ENCODE measurements around the gene HHIPL1.

The HHIPL1 gene

GRCh38 chr14:99609245-99610170 lies 35.4 kb upstream of the HHIPL1 start:
- no peak for DNase-seq (ENCODE audit: low read depth in 3 of 3, low spot score in 1 of 3)

- DNase-seq (ENCODE audit: low read depth in 3 of 3, low spot score in 1 of 3): no peak
Observed at GRCh38 chr14:99611646-99612045, 33.3 kb upstream of the HHIPL1 start.

DNA sequence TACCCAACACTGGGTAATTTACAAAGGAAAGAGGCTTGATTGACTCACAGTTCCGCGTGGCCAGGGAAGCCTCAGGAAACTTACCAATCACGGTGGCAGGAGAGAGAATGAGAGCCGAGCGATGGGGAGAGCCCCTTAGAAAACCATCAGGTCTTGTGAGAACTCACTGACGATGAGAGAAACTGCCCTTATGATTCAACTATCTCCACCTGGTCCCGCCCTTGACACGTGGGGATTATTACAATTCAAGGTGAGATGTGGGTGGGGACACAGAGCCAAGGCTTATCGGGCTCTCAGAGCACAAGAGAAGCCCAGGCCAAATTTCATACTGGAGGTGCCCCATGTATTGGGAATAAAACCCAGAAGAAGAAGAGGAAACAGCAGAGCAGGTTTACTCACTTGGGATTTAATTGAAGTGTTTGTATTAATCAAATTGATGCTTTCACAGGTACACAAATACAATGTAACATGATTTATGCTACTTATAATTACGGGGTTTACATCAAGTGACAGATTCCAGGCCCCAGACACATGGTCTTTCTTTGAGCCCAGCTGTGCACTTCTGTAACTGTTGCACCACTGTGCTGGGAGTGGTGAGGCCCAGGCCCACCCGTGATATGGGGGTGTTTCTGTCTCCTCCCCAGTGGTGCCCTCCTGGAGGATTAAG lies 32.7 kb upstream of the HHIPL1 start:
- no peak for DNase-seq (ENCODE audit: low read depth in 3 of 3, low spot score in 1 of 3)

DNA sequence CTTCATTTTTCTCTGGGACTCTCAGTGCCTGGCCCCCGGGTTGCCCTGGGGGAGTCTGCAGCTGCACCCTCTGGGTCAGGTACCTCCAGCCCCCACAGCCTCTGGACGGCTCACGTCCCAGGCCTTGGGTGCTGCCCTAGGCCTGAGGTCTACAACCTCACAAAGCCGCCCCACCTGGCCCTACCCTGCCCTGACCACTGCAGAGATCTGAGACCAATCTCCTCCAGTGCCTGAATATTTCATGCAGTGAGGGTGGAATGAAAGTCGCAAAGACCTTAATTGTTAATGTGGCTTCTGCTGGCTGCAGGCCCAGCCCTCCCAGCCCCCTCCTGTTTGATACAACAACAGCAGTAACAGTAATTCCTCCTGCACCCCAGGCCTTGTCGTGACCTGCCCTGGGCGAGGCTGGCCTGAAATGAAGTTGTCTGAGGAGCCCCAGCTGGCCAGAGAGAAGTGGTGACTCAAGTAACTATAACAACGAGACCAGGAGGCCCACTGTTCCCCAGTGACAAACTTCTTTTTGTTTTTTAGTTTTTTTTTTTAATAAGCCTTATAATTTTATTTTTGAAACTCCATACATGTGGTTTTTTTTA lies 32.1 kb upstream of the HHIPL1 start:
- no peak for DNase-seq (ENCODE audit: low read depth in 3 of 3, low spot score in 1 of 3)

DNA sequence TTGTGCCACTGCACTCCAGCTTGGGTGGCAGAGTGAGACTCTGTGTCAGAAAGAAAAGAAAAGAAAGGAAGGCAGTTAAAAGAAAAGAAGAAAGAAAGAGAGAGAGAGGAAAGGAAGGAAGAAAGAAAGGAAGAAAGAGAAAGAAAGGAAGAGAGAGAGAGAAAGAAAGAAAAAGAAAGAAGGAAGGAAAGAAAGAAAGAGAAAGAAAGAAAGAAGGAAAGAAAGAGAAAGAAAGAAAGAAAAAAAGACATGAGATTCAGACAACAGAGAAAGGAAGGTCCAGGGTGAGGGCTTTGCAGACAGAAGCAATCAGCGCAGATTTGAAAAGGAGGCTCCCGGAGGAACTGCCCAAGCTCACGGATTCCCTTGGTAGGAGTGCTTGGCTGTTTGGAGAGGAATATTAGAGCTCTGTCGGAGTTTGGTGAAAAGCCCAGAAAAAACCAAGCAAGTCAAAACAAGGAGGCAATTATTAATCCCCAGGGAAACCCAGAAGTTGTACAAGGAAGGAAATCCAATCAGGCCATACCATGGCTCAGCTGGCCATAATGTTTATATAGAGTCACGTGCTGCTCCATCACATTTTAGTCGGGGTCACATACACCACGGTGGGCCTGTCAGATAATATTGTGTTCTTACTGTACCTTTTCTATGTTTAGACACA lies 29.3 kb upstream of the HHIPL1 start:
- DNase-seq (ENCODE audit: low read depth in 3 of 3, low spot score in 1 of 3): no peak

DNA sequence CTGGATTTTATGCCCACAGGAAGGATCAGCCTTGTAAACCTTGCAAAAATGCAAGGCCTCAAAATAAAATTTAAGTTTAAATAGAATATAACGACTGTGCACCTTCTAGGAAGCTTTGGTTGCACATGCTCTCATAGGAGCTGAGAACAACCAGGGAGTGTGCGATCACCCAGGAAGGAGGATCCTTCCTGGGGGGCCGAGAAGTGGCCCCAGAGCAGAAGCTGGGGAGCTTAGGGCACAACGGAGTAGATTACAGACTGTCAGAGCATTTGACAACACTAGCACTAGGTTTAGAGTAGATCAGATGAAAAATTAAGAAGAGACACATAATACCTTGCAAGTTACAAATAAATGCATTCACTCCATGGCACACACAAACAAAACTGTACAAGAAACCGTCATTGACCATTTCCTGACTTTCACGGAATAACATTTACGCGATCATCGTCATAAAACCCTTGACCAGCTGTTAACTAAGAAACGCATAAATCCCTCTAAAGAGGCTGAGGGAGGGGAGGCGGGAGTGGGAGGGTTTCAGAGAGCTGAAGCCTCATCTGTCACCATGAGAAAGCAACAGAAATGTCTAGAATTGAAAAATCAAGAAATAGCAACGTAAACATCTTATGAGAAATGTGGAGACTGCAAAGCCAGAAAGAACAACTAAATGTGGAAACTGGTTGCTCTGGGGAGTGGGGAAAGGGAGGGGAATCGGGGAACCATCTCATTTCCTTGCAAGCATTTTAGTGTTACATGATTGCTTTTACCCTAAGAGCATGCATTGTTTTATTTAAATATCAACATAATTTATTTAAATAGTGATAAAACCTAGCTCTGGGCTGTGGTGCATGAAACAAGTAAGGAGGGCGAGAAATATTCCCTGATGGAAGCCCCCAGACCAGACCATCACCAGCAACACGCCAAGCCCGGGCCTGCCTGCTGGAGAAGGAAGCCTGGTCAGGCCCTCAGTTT lies 27.8 kb upstream of the HHIPL1 start:
- DNase-seq (ENCODE audit: low read depth in 3 of 3, low spot score in 1 of 3): no peak

GRCh38 chr14:99619835-99620834 lies 24.8 kb upstream of the HHIPL1 start:
- no peak for DNase-seq (ENCODE audit: low read depth in 3 of 3, low spot score in 1 of 3)

DNA sequence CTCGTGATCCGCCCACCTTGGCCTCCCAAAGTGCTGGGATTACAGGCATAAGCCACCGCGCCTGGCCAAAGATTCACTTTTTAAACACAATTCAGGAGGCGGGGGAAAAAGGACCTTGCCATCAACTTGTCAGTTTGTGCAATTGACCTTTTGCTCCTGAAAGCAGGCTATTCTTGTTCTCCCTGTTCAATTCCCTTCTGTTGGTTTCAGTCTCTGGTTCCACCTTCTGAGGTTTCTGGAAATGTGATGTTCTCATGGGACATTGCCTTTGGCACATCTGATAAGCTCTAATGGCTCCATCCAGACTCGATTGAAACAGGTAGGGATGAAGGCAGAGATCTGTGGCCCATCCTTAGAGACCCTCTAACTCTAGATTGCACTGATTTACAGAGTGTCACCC lies 23.0 kb upstream of the HHIPL1 start:
- no peak for DNase-seq (ENCODE audit: low read depth in 3 of 3, low spot score in 1 of 3)

DNA sequence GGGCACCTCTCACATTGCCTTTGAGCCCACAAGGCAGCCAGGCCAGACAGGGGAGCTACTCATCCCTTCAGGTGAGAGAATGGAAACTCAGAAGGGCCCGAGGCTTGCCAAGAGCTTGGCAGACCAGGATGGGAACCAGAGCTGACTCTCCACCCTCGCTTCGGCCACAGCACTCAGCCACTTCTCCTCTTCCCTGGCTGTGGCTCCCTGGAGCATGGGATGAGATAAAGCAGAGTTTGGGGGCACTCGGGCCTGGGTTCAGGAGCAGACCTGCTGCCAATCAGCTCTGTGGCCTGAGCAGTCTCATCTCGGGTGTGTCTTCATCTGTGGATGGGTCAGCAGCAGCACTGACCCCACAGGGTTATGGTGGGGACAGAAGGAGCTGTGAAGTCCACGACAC lies 20.9 kb upstream of the HHIPL1 start:
- DNase-seq (ENCODE audit: low read depth in 3 of 3, low spot score in 1 of 3): no peak

DNA sequence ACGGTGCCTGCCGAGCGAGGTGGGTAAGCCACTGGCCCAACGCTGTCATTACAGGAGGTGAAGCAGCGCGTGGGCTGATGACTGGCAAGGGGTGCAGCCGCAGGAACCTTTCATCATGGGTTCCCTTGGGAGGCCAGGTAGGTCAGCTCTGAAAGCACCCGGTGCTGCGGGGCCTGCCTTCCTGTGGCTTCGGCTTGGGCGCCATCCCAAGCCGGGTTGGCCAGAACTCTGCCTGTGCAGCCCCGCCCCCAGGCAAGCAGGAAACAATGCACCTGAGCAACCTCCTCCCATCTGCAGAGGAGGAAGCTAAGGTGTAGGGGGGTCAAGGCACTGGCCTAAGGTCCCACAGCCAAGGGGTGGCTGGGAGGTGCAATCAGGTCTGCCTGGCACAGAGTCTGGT lies 20.0 kb upstream of the HHIPL1 start:
- no peak for DNase-seq (ENCODE audit: low read depth in 3 of 3, low spot score in 1 of 3)

- no peak for DNase-seq (ENCODE audit: low read depth in 3 of 3, low spot score in 1 of 3)
Observed at GRCh38 chr14:99625476-99625875, 19.5 kb upstream of the HHIPL1 start.

DNA sequence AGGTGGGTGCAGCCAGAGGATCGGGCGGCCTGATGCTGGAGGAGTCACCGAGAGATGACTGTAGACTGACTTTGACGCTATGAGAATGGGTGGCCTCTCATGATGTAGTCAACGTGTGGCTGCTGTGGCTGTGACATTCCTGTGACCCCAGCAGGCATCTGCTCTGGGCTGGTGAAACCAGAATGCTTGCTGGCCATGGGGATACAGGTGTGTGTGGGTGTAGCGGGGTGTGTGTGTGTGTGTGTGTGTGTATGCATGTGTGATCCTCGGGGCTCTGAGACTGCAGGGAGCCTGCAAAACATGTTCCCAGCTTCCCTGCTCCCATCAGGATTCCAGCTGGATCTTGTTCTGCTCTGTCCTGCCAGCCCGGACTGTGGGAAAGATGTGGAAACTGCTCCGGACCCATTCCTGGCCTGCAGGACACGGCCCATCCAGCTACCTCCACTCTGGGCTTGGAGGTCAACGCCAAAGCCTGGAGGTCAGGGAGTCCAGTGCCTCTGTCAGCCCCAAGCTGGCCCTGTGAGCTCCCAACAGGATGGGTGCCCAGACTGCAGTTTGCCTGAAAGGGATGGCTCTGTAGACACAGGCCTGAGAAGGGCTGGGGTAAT lies 18.8 kb upstream of the HHIPL1 start:
- no peak for DNase-seq (ENCODE audit: low read depth in 3 of 3, low spot score in 1 of 3)

GRCh38 chr14:99627100-99627499 lies 17.8 kb upstream of the HHIPL1 start:
- no peak for DNase-seq (ENCODE audit: low read depth in 3 of 3, low spot score in 1 of 3)

DNA sequence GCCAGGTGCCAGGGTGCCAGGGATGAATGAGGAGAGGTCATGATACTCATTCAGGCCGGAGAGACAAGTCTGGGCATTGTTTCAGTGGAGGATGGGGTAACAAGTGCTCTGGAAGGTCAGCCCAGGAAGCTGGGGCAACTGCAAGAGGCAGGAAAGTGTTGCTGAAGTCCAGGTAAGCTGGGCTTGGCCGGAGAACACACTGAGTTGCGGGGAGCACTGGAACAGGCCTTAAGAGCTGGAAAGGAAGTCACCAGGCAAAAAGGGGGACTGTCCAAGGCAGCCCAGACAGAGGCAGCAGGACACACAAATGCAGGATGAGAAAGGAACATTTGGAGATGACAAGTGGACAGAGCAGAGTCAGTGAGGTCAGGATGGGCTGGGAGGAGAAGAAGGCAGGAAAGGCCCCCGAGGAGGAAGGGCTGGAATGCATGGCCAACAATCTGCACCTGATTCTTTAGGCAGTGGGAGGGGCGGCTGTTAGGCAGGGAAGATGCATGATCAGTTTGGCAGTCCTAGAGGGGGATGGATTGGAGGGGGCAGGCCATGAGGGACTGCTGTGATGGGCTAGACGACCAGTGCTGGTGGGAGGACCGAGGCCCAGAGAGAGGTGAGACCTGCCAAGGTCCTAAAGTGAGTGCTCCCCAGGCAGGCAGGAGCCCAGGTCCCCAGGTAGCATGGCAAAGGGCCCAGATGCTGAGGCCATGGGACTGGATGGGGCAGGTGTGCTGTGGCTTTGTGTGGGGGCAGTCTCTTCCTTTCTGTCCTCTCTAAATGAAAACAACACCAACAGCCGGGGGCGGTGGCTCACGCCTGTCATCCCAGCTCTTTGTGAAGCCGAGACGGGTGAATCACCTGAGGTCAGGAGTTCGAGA lies 17.2 kb upstream of the HHIPL1 start:
- no peak for DNase-seq (ENCODE audit: low read depth in 3 of 3, low spot score in 1 of 3)

GRCh38 chr14:99628887-99629618 lies 15.9 kb upstream of the HHIPL1 start:
- DNase-seq (ENCODE audit: low read depth in 3 of 3, low spot score in 1 of 3): peak; percentile 15 to 50 (median 21)

DNA sequence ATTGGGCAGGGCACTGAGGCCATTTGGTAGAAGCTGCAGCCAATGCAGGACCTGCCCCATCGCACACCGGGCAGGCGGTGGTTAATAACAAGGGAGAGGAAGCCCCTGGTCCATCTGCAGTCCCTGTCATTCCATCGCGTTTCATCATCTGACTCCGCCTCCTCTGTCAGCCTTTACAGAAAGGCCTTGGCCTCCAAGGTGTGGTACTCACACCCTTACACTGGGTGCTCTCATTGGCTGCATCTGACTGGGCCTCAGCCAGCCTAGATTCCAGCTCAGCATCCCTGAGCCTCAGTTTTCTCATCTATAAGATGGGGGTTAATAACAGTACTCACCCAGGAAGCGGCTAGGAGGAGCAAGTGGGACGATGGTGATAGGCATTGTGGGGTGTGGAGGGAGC lies 14.7 kb upstream of the HHIPL1 start:
- DNase-seq (ENCODE audit: low read depth in 3 of 3, low spot score in 1 of 3): no peak

- DNase-seq (ENCODE audit: low read depth in 3 of 3, low spot score in 1 of 3): no peak
Observed at GRCh38 chr14:99632410-99633035, 12.4 kb upstream of the HHIPL1 start.
